ENCODE measurements around the gene ALOX5AP.

GRCh38 chr13:30762643-30763042 is 27.3 kb downstream of the ALOX5AP start:
- TF ChIP-seq CTCF (IDR thresholded peaks at IDR 0.05) (no peak), EZH2phosphoT487 (IDR thresholded peaks at IDR 0.05) (no peak), EZH2 (IDR thresholded peaks at IDR 0.05) (no peak)
